Loucy (cell line): ENCODE results near the gene B4GALT1.

Experiments
- H2AFZ ChIP-seq: fragments of 200-600 bp; sonication (generic); 2 replicates; pipeline ENCODE4 v1.6.0; 2016; ENCODE audit warnings: antibody characterized with exemption, mild to moderate bottlenecking, low read length, moderate library complexity
- H3F3A ChIP-seq: fragments of 200-600 bp; 2 replicates; pipeline ENCODE4 v1.6.0; 2016; ENCODE audit warnings: antibody characterized with exemption, low read depth, mild to moderate bottlenecking
- H3K27me3 ChIP-seq: fragments of 200-600 bp; sonication (generic); 2 replicates; pipeline ENCODE4 v1.6.1; 2014; ENCODE audit warnings: low read length, mild to moderate bottlenecking; ENCODE audit not compliant: insufficient read depth, poor library complexity, severe bottlenecking
- H3K36me3 ChIP-seq: fragments of 200-600 bp; sonication (generic); 2 replicates; pipeline ENCODE4 v1.6.1; 2016; ENCODE audit warnings: low read length; ENCODE audit not compliant: insufficient read depth
- H3K4me1 ChIP-seq: fragments of 200-600 bp; sonication (generic); 2 replicates; pipeline ENCODE4 v1.5.1; 2014; ENCODE audit warnings: low read length, mild to moderate bottlenecking; ENCODE audit not compliant: insufficient read depth, poor library complexity, severe bottlenecking
- H3K4me2 ChIP-seq: fragments of 200-600 bp; sonication (generic); 2 replicates; pipeline ENCODE4 v1.6.0; 2014; ENCODE audit warnings: antibody characterized with exemption, low read length, low read depth, mild to moderate bottlenecking; ENCODE audit not compliant: poor library complexity, severe bottlenecking
- H3K4me3 ChIP-seq: fragments of 200-600 bp; sonication (generic); 2 replicates; pipeline ENCODE4 v1.5.1; 2014; ENCODE audit warnings: low read length, mild to moderate bottlenecking, mixed read lengths; ENCODE audit not compliant: poor library complexity, severe bottlenecking
- H3K79me2 ChIP-seq: fragments of 200-600 bp; sonication (generic); 2 replicates; pipeline ENCODE4 v1.6.1; 2014; ENCODE audit warnings: low read length; ENCODE audit not compliant: insufficient read depth
- H3K9ac ChIP-seq: fragments of 200-600 bp; sonication (generic); 2 replicates; pipeline ENCODE4 v1.6.0; 2014; ENCODE audit warnings: mild to moderate bottlenecking, low read depth, low read length, moderate library complexity; ENCODE audit not compliant: poor library complexity, severe bottlenecking
- H3K9me2 ChIP-seq: fragments of 200-600 bp; sonication (generic); replicated peaks from 2 replicates; pipeline ENCODE4 v1.6.1; 2016; ENCODE audit warnings: low read depth, low read length, mixed read lengths
- H3K9me3 ChIP-seq: fragments of 200-600 bp; sonication (generic); 2 replicates; pipeline ENCODE4 v1.6.1; 2014; ENCODE audit warnings: mild to moderate bottlenecking, antibody characterized with exemption, low read length, low read depth; ENCODE audit not compliant: insufficient read depth
- H4K20me1 ChIP-seq: fragments of 200-600 bp; sonication (generic); 2 replicates; pipeline ENCODE4 v1.6.0; 2014; ENCODE audit warnings: antibody characterized with exemption, low read length, mild to moderate bottlenecking; ENCODE audit not compliant: insufficient read depth, poor library complexity, severe bottlenecking
- EZH2phosphoT487 ChIP-seq: fragments of 200-600 bp; IDR thresholded peaks from 2 replicates; pipeline ENCODE4 v1.6.1; 2018; ENCODE audit warnings: antibody characterized with exemption, mild to moderate bottlenecking, moderate library complexity, borderline replicate concordance
- TF ChIP-seq, protein P1 (sequence below): fragments of 200-600 bp; sonication (generic); conservative IDR thresholded peaks from 2 replicates; pipeline ENCODE4 v1.5.1; 2014; ENCODE audit warnings: mild to moderate bottlenecking, antibody characterized with exemption, low read length

The B4GALT1 gene

DNA sequence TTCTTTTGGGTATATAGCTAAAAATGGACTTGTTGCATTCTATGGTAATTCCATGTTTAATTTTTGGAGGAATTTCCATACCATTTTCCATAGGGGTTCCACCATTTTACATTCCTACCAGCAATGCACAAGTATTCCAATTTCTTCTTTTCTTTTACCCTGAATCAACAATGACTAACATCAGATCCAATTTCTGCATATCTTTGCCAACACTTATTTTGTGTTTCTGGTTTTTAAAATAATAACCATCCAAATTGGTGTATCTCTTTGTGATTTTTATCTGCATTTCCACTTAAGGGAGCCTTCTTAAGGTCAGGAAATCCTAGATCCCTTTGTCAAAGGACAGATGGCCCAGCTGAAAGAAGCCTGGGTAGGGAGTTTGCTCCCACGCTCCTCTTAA lies 61.2 kb downstream of the B4GALT1 start:
- Histone ChIP-seq H3K36me3 (no peaks in the 10 kb centered on the region; the same call in 1 of the 2 replicates), H3K27me3 (no peaks in the 10 kb centered on the region), H3K4me1 (no peaks in the 10 kb centered on the region), H3K9me2 (no peaks in the 10 kb centered on the region), H2AFZ (no peak overlapping the region), H3F3A (no peaks in the 10 kb centered on the region), H3K9ac (no peak overlapping the region), H4K20me1 (no peaks in the 10 kb centered on the region), H3K9me3 (no peaks in the 10 kb centered on the region), H3K4me2 (no peak overlapping the region), H3K4me3 (no peak overlapping the region), H3K79me2 (no peaks in the 10 kb centered on the region)
- TF ChIP-seq EZH2phosphoT487: no peak
- TF ChIP-seq, protein P1, sequence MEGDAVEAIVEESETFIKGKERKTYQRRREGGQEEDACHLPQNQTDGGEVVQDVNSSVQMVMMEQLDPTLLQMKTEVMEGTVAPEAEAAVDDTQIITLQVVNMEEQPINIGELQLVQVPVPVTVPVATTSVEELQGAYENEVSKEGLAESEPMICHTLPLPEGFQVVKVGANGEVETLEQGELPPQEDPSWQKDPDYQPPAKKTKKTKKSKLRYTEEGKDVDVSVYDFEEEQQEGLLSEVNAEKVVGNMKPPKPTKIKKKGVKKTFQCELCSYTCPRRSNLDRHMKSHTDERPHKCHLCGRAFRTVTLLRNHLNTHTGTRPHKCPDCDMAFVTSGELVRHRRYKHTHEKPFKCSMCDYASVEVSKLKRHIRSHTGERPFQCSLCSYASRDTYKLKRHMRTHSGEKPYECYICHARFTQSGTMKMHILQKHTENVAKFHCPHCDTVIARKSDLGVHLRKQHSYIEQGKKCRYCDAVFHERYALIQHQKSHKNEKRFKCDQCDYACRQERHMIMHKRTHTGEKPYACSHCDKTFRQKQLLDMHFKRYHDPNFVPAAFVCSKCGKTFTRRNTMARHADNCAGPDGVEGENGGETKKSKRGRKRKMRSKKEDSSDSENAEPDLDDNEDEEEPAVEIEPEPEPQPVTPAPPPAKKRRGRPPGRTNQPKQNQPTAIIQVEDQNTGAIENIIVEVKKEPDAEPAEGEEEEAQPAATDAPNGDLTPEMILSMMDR: no peak

DNA sequence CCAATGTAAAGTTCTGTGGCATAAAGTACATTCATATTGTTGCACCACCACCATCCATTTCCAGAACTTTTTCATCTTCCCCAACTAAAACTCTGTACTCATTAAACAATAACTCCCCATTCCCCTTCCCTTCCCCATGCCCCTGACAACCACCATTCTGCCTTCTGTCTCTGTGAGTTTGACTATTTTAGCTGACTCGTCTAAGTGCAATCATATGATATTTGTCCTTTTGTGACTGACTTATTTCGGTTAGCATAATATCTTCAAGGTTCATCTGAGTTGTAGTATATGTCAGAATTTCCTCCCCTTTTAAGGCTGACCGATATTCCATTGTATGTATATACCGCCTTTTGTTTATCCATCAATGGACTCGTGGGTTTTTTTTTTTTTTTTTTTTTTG lies 61.6 kb downstream of the B4GALT1 start:
- Histone ChIP-seq H3K27me3 (no peaks in the 10 kb centered on the region), H3K9me2 (no peaks in the 10 kb centered on the region), H3K4me3 (no peak overlapping the region), H3K9ac (no peak overlapping the region), H4K20me1 (no peaks in the 10 kb centered on the region), H3K4me1 (no peaks in the 10 kb centered on the region), H3K79me2 (no peaks in the 10 kb centered on the region), H3K9me3 (no peaks in the 10 kb centered on the region), H3K36me3 (no peaks in the 10 kb centered on the region), H2AFZ (no peak overlapping the region), H3K4me2 (no peak overlapping the region), H3F3A (no peaks in the 10 kb centered on the region)
- TF ChIP-seq, protein P1: no peak
- no peak for TF ChIP-seq EZH2phosphoT487

DNA sequence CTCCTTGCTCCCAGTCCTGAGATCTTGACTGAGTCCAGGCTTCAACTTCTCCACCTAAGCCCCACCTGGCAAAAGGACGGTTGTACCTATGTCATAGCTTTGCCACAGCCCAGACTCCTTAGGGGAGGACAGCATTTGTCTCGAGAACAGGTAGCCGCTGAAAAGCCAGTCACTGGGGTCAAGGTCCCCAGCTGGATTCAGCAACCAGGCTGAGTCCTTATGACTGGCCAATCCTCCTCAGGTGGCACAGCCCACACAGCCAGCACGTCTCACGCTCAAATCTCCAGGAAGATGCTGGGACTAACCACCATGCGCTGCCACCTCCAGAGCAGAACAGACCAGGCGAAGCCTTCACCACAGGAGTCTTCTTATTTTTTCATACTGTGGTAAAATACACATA lies 62.7 kb downstream of the B4GALT1 start:
- no peaks in the 10 kb centered on the region for H3K79me2 ChIP-seq
- H4K20me1 ChIP-seq: no peaks in the 10 kb centered on the region
- H3K9ac ChIP-seq: no peak overlapping the region
- no peak overlapping the region for H3K4me2 ChIP-seq
- H3K4me3 ChIP-seq: no peak overlapping the region
- no peaks in the 10 kb centered on the region for H3K27me3 ChIP-seq
- H3F3A ChIP-seq: no peaks in the 10 kb centered on the region
- no peaks in the 10 kb centered on the region for H3K9me2 ChIP-seq
- no peaks in the 10 kb centered on the region for H3K4me1 ChIP-seq
- H3K9me3 ChIP-seq: no peaks in the 10 kb centered on the region
- no peaks in the 10 kb centered on the region for H3K36me3 ChIP-seq
- no peak overlapping the region for H2AFZ ChIP-seq
- no peak for TF ChIP-seq EZH2phosphoT487
- TF ChIP-seq, protein P1: no peak
